ENCODE measurements around the gene CLEC19A. TPM values are rescaled to one million over a fixed set of nuclear protein-coding genes. Genes with fewer than 3 reads are reported as not detected.
"Not testable (repeated sequence)": the region's sequence is repeated elsewhere in the genome, so short reads cannot be mapped to it uniquely, and the experiment has no call there.

Gene CLEC19A
- total RNA-seq, 1 donor from 2014 or later, result not detected

DNA sequence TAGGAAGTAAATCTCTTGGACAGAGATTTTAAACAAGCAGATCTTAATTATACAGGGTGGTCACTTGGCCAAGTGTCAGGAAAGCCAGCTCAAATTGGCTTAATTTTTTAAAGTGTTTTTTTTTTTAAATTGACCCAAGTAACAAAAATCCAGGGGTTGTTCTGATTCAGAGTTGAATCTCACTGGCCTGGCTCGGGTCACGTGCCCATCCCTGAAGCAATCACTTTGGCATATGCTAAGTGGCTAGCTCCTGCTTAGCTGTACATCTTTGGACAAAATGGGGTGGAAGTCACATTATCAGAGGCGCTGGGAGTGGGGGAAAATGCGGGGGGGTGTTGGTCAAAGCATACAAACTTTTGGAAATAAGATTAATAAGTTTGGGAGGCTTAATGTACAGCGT lies 23.6 kb downstream of the CLEC19A start:
- intact Hi-C loops (cut with DNase I), result no loop called here
- no peak for DNase-seq
- ATAC-seq (ENCODE audit: poor library complexity), result no peak

DNA sequence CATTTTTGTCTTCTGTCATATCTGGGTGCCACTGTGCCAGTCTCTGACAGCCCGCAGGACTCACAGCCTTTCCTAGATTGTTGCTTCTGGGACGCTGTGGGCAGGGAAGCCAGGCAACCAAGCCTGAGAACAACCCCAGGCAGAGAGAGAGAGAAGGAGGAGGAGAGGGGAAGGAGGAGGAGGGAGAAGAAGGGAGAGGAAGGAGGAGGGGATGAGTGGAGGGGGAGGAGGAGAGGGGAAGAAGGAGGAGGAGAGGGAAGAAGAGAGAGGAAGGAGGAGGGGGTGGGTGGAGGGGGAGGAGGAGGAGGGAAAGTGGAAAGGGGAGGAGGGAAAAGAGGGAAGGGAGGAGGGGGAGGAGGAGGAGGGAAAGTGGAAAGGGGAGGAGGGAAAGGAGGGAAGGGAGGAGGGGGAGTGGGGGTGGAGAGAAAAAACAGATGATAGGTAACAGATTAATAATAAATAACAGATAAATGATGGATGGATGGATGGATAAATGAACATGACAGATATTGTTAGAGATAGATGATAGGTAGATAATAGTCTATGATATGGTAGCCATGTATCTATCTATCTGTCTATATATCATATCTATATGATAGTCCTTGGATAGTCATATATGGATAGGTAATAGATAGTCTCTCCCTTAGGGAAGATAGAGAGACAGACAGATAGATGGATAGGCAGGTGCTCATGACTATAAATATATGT lies 29.3 kb downstream of the CLEC19A start:
- DNase-seq (no peak), ATAC-seq (ENCODE audit: poor library complexity) (no peak)
- intact Hi-C loops (cut with DNase I), result no loop called here

DNA sequence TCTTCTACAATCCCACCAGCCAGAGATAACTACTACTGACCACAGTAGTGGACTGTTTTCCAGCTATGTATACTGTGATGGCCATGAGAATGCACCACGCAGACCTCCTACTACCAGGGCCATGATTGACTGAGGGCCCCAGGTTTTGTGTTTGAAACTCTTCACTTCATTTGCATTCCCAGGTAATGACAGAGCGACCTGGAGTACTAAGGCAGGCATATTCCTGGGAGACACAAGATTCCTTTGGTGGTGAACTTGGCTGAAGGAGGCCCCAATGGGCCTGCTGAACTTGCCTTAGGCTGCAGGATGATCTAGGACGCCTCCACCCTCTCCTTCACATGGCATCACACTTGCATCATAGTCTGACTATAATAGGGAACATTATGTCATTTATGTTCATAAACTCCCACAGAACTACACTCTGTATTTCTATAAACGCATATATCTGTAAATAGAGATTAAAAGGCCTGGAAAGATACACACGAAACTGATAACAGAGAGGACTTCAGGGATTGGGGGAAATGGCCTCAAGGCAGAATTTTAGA lies 30.4 kb downstream of the CLEC19A start:
- ATAC-seq (ENCODE audit: poor library complexity) (no peak), DNase-seq (no peak)
- intact Hi-C loops (cut with DNase I), result no loop called here

DNA sequence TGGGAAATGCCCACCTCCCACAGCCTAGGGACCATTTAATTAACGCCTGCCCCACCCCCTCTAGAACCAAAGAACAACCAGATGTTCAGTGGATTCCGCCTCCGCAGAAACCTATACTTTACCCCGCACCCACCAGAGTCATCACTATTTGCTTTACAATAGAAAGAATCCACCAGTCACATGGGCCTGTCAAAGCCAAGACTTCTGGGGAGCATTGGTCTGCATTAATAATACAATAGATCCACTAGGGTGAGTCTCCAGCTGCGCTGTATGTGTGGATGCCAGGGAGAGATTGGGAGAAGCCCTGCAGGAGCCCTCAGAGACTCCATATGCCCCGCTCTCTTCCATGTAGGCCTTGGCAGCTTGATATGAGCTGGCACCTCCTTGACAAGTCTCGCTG lies 31.3 kb downstream of the CLEC19A start:
- intact Hi-C loops (cut with DNase I), result no loop called here
- no peak for DNase-seq
- no peak for ATAC-seq (ENCODE audit: poor library complexity)

DNA sequence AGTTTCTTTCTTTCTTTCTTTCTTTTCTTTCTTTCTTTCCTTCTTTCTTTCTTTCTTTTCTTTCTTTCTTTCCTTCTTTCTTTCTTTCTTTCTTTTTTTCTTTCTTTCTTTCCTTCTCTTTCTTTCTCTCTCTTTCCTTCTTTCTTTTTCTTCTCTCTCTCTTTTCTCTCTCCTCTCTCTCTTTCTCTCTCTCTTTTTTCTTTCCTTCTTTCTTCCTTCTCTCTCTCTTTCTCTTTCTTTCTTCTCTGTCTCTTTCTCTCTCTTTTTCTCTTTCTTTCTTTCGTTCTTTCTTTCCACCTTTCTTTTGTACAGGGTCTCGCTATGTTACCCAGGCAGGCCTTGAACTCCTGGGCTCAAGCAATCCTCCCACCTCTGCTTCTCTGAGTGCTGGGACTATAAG lies 35.7 kb downstream of the CLEC19A start:
- ATAC-seq (ENCODE audit: poor library complexity); intact Hi-C loops (cut with DNase I); DNase-seq: not testable (repeated sequence)

DNA sequence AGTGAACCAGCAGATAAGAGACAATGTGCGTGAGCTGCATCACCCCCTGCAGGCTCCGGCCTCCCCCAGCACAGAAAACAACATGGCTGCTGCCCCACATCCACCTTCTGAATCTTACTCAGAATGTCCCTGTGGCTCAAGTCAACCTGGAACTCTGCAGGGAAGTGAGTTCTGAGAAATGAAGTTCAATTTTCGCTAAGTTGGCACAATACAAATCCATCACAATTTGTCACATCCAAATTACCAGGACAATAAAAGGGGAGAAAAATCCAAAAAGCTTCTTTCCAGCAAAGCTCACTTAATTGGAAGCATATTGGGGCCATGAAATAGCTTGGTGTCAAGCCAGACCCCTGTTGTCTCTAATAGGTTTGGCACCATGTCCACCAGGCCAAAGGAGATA lies 38.1 kb downstream of the CLEC19A start:
- DNase-seq, result no peak
- no peak for ATAC-seq (ENCODE audit: poor library complexity)
- intact Hi-C loops (cut with DNase I), result no loop called here

DNA sequence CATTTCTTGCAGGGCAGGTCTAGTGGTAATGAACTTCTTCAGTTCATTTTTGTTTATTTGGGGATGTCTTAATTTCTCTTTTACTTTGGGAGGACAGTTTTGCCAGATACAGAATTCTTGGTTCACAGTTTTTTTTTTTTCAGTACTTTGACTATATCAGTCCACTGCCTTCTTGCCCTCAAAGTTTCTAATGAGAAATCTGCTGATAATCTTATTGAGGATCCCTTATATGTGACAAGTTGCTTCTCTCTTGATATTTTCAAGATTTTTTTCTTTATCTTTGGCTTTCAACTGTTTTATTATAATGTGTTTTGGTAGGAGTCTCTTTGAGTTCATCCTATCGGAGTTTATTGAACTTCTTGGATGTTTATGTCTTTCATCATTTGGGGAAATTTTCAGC lies 42.8 kb downstream of the CLEC19A start:
- no peak for DNase-seq
- ATAC-seq (ENCODE audit: poor library complexity), result no peak
- intact Hi-C loops (cut with DNase I), result no loop called here

DNA sequence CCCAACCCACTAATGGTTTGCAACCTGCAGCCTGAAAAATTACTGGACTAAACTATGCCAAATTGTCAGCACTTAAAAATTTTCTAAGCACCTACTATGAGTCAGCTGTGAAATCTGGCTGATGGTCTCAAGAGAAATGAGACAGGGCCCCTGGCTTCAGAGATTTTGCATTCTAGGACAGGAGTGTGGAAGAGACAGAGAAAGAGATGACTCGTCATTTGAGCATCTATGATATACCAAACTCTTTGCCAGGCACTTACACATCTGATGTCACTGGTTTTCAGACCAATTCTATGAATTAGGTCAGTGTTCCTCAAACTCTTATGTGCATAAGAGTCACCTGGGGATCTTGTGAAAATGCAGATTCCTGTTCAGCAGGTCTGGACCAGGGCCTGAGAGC lies 44.4 kb downstream of the CLEC19A start:
- intact Hi-C loops (cut with DNase I), result no loop called here
- ATAC-seq (ENCODE audit: poor library complexity) (no peak), DNase-seq (no peak)

DNA sequence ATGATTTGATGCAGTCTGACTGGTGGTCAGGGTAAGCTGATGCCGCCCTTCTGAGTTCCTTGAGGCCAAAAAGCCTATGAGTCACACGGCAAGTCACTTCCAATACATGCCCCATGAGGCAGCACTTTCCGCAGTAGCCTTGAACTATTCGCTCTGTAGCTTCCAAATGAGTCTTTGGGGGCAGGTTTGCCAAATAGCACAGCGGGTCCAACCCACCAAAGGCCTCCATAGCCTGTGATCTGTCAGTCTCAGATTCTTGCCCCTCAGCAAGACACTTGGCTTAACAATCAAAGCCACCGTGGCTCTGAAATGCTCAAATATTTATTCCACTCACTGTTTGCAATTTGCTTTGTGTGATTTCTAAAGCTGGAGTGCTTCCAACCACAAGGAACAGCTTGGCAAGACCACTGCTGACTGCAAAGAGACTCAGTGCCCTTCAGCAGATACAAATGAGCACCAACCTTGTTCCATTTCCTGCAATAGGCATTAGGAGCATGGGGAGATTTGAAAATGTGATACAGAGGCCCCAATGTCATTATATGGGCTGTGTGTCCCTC lies 45.4 kb downstream of the CLEC19A start:
- ATAC-seq (ENCODE audit: poor library complexity) (no peak), DNase-seq (no peak)
- intact Hi-C loops (cut with DNase I), result no loop called here

DNA sequence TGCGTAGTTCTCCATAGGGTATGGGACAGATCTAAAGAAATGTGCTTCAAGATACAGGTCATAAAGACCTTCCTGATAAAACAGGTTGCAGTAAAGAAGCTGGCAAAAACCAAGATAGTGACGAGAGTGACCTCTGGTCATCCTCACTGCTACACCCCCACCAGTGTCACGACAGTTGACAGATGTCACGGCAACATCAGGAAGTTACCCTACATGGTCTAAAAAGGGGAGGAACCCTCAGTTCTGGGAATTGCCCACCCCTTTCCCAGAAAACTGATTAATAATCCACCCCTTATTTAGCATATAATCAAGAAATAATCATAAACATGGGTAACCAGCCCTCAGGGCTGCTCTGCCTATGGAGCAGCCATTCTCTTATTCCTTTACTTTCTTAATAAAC lies 46.3 kb downstream of the CLEC19A start:
- DNase-seq (no peak), ATAC-seq (ENCODE audit: poor library complexity) (no peak)
- intact Hi-C loops (cut with DNase I), result no loop called here

DNA sequence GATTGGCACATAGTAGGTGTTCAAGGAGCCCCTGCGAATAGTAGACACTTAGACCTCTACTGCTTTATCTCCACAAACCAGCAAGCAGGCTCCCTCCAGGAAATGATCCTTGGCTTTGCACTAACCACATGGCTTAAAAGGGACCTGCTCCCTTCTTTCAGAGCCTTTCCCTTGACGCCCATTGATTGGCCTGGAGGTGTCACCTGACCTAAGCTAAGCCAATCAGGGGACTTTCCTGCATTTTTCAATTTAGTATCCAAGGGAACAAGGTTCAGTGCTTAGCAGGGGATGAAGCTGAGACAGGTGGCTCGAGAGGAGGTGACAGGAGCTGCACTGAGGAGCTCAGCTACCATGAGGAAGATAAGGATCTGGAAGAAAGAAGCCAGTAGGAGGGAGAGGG lies 52.8 kb downstream of the CLEC19A start:
- no peak for DNase-seq
- ATAC-seq (ENCODE audit: poor library complexity), result no peak
- intact Hi-C loops (cut with DNase I), result no loop called here

DNA sequence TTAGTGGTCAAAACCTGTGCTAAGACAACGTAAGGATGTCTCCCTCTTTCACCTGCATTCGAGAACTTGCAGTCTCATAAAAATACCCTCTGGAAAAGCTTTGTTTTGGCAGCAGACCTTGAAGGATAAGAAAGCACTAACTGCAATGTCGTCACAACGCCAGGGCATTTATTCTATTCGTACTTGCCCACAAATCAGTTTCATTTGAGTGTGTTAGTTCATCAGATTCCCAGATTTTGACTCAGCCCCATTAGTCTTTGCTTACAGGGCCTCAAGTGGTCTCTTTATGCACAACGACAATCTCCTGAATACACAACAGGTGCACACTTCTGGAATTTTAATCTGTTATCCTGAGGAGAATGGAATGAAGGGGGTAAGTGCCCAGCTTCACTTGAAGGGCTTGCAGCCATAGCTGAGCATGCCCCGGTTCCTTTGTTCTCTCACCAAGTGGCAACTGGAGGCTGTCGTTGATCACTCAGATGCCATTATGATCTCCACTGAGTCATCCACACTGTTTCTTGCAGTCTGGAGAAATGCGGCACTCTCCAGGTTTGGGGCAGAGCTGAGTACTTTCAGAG lies 58.8 kb downstream of the CLEC19A start:
- ATAC-seq (ENCODE audit: poor library complexity) (no peak), DNase-seq (no peak)
- intact Hi-C loops (cut with DNase I), result no loop called here

DNA sequence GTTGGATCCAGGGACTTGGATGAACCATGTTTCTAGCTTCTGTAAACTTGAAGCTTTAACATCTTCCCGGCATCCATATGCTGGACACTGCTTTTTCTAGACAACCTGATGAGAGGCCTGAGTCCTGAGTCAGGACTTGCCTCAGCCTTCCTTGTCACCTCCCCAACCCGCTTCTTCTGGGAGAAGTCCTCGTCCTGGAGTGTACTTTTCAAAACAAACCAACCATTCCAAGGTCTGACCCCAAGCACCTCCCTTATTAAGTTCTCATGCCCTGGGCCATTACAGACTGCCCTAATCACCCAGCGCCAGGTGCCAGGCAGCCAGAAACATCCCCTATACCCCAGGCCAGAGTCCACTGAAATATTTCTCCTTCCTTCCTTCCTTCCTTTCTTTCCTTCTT lies 59.4 kb downstream of the CLEC19A start:
- intact Hi-C loops (cut with DNase I), result no loop called here
- DNase-seq (no peak), ATAC-seq (ENCODE audit: poor library complexity) (no peak)

DNA sequence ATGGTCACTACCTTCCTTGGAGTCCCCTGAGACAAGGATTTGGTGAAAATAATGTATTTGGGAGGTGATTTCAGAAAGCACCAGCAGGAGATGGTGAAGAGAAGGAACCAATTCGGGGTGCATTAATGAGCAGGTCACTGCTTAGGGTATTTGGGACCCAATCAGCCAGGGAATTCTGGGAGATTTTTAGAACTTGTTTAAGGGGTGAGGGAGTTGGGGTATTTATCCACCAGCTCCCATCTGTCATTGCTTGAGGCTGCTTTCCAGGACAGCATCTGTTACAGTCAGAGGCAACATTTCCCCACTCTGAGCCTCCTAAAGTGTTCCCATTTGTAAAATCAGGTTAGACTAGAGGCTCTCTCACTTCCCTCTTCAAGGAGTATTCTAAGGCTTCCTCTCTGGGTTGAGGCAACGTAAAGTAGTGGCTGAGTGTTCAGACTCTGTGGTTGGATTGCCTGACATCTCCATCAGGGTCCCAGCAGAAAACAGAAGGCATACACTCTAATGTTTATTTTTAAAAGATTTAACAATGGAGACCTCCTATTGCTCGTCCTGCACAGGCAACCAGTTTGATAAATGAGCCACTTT lies 60.9 kb downstream of the CLEC19A start:
- DNase-seq (no peak), ATAC-seq (ENCODE audit: poor library complexity) (no peak)
- intact Hi-C loops (cut with DNase I), result no loop called here

DNA sequence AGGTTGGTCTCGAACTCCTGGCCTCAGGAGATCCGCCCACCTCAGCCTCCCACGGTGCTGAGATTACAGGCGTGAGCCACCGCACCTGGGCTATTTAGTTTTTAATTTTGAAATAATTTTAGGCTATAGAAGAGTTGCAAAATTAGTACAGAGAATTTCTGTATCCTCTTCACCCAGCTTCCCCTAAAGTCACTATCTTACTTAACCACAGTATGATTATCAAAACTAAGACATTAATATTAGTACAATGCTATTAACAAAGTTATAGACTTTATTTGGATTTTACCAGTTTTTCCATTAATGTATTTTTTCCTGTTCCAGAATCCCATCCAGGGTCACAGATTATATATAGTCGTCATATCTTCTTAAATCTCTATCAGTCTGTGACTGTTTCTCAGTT lies 62.6 kb downstream of the CLEC19A start:
- intact Hi-C loops (cut with DNase I), result no loop called here
- DNase-seq, result no peak

DNA sequence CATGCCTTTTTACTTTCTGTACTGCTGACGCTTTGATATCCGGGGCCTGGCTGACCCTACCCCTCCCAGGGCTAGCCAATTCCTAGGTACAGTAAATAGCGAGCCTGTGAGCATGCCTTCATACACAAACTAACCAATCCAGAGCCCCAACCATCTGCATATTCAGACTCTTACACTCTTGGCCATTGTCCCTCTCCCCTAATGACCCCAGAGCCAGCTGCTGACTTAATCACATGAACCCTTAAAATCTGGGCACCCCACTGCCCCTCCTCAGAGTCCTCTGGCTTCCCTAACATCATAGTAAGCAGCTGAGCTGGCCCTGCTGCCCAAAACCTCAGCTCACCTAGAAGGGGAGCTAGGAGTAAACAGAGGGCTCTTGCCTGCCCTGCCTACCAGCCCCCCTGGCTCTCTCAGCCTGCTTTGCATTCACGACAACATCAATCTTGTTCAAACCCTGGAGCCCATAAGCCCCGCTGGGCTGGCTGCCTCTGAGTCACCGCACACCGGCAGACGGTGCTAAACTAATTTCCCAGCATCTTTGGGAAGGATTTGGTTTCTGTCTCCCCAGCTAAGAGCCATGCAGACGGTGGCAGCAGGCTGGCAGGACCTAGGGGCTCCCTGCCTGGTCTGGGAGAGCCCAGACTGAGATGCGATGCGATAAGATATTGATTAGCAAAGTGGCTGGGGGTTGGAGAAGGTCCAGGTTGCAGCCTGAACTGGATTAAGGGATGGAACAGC lies 63.2 kb downstream of the CLEC19A start:
- DNase-seq, result no peak
- intact Hi-C loops (cut with DNase I), result no loop called here
- ATAC-seq (ENCODE audit: poor library complexity), result no peak

More for the DNA sequence above, 62.6 kb downstream of the CLEC19A start:
- no peak for ATAC-seq (ENCODE audit: poor library complexity)

DNA sequence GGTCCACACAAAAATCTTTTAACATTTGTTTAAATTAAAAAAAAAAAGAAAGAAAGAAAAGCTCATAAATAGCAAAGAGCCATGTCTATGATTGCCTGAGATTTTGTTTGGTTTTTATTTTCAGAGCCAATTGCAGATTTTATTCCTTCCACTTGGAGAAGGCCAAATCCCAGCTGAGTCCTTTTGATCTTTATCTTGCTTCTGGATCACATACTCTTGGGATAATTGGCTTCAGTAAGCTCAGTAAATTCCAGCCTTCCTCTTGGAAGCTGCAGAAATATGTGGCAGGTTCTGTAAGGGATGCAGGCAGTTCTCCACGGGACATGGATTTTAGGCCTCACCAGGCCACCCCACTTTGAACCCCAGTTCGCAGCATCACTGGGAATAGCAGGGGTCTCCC lies 68.8 kb downstream of the CLEC19A start:
- ATAC-seq (ENCODE audit: poor library complexity) (no peak), DNase-seq (no peak)
- intact Hi-C loops (cut with DNase I), result no loop called here

DNA sequence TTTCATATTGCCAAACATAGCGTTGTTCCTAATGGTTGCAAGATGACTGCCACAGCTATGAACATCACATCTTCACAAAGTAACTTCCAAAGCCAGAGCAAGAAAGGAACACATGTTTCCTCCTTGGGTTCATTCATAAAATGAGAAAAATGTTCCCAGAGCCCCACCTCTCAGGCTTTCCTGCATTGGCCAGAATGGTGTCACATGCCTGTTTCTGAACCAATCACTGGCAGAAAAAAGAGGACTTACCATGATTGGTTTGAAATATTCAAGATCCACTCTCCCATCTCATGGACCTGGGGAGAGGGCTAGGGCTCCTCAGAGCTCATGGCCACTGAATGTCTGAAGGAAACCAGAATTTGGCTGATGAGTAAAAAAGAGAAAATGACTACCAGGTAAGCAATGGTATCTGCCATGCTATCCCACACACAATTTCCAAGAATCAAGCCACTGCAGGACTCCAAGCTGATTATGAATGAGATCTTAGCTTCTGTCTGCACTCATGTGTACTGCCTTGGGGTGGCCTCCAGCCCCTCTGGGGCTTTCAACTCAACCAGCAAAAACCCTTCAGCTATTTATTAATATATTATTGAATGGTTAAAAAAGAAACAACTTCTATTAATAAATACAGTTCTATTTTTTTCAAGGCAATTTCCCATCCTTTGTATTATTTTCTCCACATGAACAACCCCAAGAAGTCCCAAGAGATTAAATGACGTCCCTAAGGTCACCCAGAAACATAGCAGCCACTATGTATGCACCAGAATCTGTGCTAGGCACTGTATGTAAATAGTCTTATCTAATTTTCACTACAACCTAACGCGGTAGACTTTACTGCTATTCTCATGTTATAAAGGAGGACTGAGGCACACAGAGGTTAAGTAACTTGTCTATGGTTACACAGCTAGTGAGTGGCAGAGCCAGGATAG lies 70.8 kb downstream of the CLEC19A start:
- DNase-seq (no peak), ATAC-seq (ENCODE audit: poor library complexity) (no peak)
- intact Hi-C loops (cut with DNase I), result no loop called here

All from Right ventricle myocardium superior (tissue), 1 donor.